ENCODE data around the gene CAPN1. TPM values are rescaled to one million over a fixed set of nuclear protein-coding genes. Genes with fewer than 3 reads are reported as not detected.

The CAPN1 gene
- total RNA-seq, 2 experiments from 2014 or later = 80.3 to 83.2 TPM

DNA sequence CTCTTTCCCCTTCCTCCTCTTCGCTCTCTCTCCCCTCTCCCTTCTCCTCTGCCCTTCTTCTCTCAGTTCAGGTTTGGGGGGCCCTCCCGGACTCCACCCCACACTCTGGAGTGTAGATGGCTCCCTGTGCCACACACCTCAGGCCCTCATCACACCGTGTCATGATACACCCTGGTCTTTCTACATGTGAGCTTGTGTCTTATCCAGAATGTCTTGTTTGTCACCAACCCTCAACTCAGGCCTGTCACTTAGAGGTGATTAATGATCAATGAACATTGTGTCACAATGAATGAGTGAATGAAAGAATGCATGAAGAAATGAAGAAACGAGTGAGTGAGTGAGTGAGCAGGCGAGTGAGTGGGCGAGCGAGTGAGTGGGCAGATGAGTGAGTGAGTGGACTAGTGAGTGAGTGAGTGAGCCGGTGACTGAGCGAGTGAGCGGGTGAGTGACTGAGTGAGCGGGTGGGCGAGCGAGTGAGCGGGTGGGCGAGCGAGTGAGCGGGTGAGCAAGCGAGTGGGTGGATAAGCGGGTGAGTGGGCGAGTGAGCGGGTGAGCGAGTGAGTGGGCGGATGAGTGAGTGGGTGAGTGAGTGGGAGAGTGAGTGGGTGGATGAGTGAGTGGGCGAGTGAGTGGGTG lies 33.8 kb downstream of the CAPN1 start:
- ChIA-PET POLR2A (no interaction called here), CTCF (interaction anchor here (1.1 kb wide), 1 partner anchor 10 kb away, joined by 4 read pairs; no protein-coding TSS in a partner anchor)
- ATAC-seq (ENCODE audit: poor library complexity) (no peak), DNase-seq (peak in 2 of 14 experiments; percentile 28 to 40)
- H3K27ac ChIP-seq (ENCODE audit: low read depth in 1 of 2, low read length in 2 of 2) = no peak overlapping the region
- Mint-ChIP-seq H3K4me1 (ENCODE audit: low read depth) (peaks cover 20% of the 10 kb centered on the region), H3K9me3 (no peaks in the 10 kb centered on the region), H3K27me3 (no peaks in the 10 kb centered on the region), H3K36me3 (ENCODE audit: low read depth) (peaks cover 16% of the 10 kb centered on the region), H3K4me3 (no peak overlapping the region), H3K27ac (no peak overlapping the region)
- intact Hi-C loops (cut with DNase I, micrococcal nuclease) = no loop called here
- no peak overlapping the region for H3K4me3 ChIP-seq (ENCODE audit: low read length)
- H3K4me1 ChIP-seq (ENCODE audit: insufficient read depth, low read length) = peaks cover 25% of the 10 kb centered on the region
- no peaks in the 10 kb centered on the region for H3K27me3 ChIP-seq (ENCODE audit: control insufficient read depth in 1 of 2, insufficient read depth in 2 of 2, low read length in 2 of 2)
- no peak for TF ChIP-seq CTCF (IDR thresholded peaks at IDR 0.05)
- no peaks in the 10 kb centered on the region for H3K9me3 ChIP-seq (ENCODE audit: control insufficient read depth in 1 of 2, insufficient read depth in 1 of 2, low read length in 2 of 2)
- peaks cover 13% of the 10 kb centered on the region for H3K36me3 ChIP-seq (ENCODE audit: insufficient read depth, low read length)

- H3K27ac Mint-ChIP-seq = no peak overlapping the region
- no peak for TF ChIP-seq CTCF (IDR thresholded peaks at IDR 0.05)
- peaks cover 6% of the 10 kb centered on the region for H3K36me3 Mint-ChIP-seq (ENCODE audit: low read depth)
- Histone ChIP-seq H3K27me3 (ENCODE audit: control insufficient read depth in 1 of 2, insufficient read depth in 2 of 2, low read length in 2 of 2) (no peaks in the 10 kb centered on the region), H3K4me1 (ENCODE audit: insufficient read depth, low read length) (peaks cover 25% of the 10 kb centered on the region), H3K27ac (ENCODE audit: low read depth in 1 of 2, low read length in 2 of 2) (no peak overlapping the region), H3K9me3 (ENCODE audit: control insufficient read depth in 1 of 2, insufficient read depth in 1 of 2, low read length in 2 of 2) (no peaks in the 10 kb centered on the region), H3K36me3 (ENCODE audit: insufficient read depth, low read length) (peaks cover under 1% of the 10 kb centered on the region), H3K4me3 (ENCODE audit: low read length) (no peak overlapping the region)
- peaks cover 20% of the 10 kb centered on the region for H3K4me1 Mint-ChIP-seq (ENCODE audit: low read depth)
- H3K4me3 Mint-ChIP-seq = no peak overlapping the region
- CTCF ChIA-PET = no interaction called here
- DNase-seq (no peak), ATAC-seq (ENCODE audit: poor library complexity) (no peak)
- H3K27me3 Mint-ChIP-seq = no peaks in the 10 kb centered on the region
- POLR2A ChIA-PET = no interaction called here
- H3K9me3 Mint-ChIP-seq = no peaks in the 10 kb centered on the region
- intact Hi-C loops (cut with DNase I, micrococcal nuclease) = no loop called here
These were observed 35.1 kb downstream of the CAPN1 start for GRCh38 chr11:65216830-65217229.

GRCh38 chr11:65217441-65218423 lies 36.0 kb downstream of the CAPN1 start:
- ATAC-seq (ENCODE audit: poor library complexity) (no peak), DNase-seq (no peak)
- Histone ChIP-seq H3K36me3 (ENCODE audit: insufficient read depth, low read length) (no peaks in the 10 kb centered on the region), H3K27me3 (ENCODE audit: control insufficient read depth in 1 of 2, insufficient read depth in 2 of 2, low read length in 2 of 2) (no peaks in the 10 kb centered on the region), H3K9me3 (ENCODE audit: control insufficient read depth in 1 of 2, insufficient read depth in 1 of 2, low read length in 2 of 2) (no peaks in the 10 kb centered on the region), H3K27ac (ENCODE audit: low read depth in 1 of 2, low read length in 2 of 2) (no peak overlapping the region), H3K4me3 (ENCODE audit: low read length) (no peak overlapping the region), H3K4me1 (ENCODE audit: insufficient read depth, low read length) (peaks cover 22% of the 10 kb centered on the region)
- CTCF ChIA-PET = no interaction called here
- peaks cover 2% of the 10 kb centered on the region for H3K36me3 Mint-ChIP-seq (ENCODE audit: low read depth)
- TF ChIP-seq CTCF (IDR thresholded peaks at IDR 0.05) = no peak
- H3K9me3 Mint-ChIP-seq = no peaks in the 10 kb centered on the region
- no peaks in the 10 kb centered on the region for H3K27me3 Mint-ChIP-seq
- peaks cover 20% of the 10 kb centered on the region for H3K4me1 Mint-ChIP-seq (ENCODE audit: low read depth)
- POLR2A ChIA-PET = no interaction called here
- H3K27ac Mint-ChIP-seq = no peak overlapping the region
- intact Hi-C loops (cut with DNase I, micrococcal nuclease) = no loop called here
- no peak overlapping the region for H3K4me3 Mint-ChIP-seq
